ENCODE measurements around the gene KXD1.

The KXD1 gene

GRCh38 chr19:18601875-18602274 is 44.2 kb downstream of the KXD1 start:
- no peak for DNase-seq (ENCODE audit: low read depth)

GRCh38 chr19:18603255-18603957 is 45.7 kb downstream of the KXD1 start:
- DNase-seq (ENCODE audit: low read depth) = no peak

DNA sequence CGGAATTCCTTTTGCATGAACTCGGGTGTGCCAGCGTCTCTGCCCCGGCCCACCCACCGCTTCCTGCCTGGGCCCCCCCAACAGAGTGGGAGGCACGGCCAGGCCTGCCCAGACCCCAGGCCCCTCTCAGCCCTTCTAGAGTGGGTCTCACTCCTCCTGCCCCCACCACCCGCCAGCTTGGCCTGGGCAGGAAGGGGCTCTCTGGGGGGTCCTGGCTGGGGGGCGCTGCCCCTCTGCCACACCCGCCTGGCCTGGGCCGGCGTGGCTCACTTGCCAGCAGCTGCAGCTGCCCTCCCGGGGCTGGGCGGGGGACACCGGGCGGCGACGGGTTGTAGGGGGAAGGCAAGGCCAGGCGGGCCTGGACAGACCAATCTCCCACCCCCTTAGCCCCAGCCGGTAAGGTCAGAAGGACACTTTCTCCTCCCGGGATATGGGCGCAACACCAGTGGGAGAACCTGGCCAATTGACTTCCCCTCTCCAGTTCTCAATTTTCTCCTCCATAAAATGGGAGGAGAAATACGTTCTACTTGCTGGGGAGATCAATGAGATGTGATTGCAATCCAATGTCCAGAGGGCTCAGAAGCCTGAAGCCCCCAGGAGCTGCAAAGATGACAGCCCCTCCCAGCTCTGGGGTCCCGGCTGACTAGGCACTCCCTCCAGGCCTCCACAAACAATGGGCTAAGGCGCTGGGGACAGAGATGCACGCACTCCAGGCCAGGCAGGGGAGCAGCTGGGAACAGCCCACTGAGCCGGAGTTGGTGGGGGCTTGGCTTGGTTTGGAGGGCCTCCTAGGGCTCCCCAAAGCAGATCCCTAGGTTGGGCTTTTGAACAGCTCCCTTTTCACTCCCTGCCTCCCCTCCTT is 46.5 kb downstream of the KXD1 start:
- no peak for DNase-seq (ENCODE audit: low read depth)

- no peak for DNase-seq (ENCODE audit: low read depth)
These were observed 47.1 kb downstream of the KXD1 start for GRCh38 chr19:18604820-18605159.

- no peak for DNase-seq (ENCODE audit: low read depth)
These were observed 47.5 kb downstream of the KXD1 start for GRCh38 chr19:18605196-18605545.

GRCh38 chr19:18605546-18606280 is 48.0 kb downstream of the KXD1 start:
- no peak for DNase-seq (ENCODE audit: low read depth)

GRCh38 chr19:18606281-18607225 is 48.9 kb downstream of the KXD1 start, which contains the start of gene CRLF1:
TSS of gene CRLF1 (minus strand) at chr19:18606799. CDS start at chr19:18606656, 143 bp downstream.
- DNase-seq (ENCODE audit: low read depth) = no peak

DNA sequence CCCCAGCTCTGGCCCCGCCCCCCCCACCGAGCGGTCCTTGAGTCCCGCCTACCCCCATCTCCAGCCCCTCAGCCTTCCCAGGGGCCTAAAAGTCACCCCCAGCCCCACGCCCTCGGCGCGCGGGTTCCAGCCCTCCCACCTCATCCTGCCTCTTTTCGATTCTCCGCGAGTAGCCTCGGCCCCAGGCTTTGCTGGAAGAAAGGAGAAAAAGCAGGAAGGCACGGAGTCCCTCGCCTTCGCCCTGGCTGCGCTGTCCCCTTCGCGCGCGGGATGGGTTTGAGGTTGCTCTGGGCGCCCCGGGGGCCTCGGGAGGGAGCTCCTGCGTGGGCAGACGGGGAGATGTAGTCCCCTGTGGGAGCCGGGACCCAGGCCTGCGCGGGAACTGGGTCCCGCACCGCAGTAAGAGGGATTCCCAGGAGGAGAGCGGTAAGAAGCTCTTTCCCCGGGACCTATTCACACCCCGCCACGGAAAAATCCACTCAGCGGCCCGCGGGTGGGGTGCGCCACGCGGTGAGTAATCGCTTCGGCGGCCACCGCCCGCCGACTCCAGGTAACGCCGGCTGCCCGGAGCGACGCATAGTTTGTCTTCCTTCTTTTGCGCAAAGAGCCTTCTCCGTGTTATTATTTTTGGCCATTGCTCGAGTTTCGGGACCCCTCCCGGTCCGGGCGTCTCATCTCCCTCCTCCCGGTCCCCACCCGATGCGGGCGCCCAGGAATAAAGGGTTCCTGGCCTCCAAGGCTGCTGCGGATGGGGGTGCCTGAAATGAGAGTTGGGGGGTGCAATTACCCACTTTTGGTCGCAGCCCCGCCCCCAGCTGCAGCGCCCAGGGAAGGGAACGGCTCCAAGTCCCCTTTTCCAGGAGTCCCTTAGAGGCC is 49.8 kb downstream of the KXD1 start:
- no peak for DNase-seq (ENCODE audit: low read depth)

GRCh38 chr19:18608102-18608804 is 50.6 kb downstream of the KXD1 start:
- no peak for DNase-seq (ENCODE audit: low read depth)

GRCh38 chr19:18608805-18609716 is 51.4 kb downstream of the KXD1 start:
- DNase-seq (ENCODE audit: low read depth) = no peak

DNA sequence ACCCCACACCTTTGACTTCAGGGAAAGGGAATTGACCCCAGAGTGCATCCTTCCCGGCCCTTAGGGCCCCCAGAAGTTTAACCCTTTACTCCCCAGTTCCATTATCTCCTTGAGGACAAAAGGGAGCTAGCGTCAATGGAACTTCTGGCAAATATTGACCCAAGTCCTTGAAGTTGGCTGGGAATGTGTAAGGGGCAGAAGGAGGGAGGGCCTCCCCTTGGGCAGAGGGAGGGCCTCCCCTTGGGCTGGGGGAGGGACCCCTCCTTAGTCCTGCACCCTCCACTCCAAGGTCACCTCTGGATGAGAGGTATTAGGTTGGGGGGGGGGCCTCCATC is 52.0 kb downstream of the KXD1 start:
- no peak for DNase-seq (ENCODE audit: low read depth)

GRCh38 chr19:18610245-18610555 is 52.5 kb downstream of the KXD1 start:
- no peak for DNase-seq (ENCODE audit: low read depth)

- DNase-seq (ENCODE audit: low read depth) = no peak
These were observed 53.1 kb downstream of the KXD1 start for GRCh38 chr19:18610556-18611326.

- no peak for DNase-seq (ENCODE audit: low read depth)
These were observed 53.8 kb downstream of the KXD1 start for GRCh38 chr19:18611327-18612050.

DNA sequence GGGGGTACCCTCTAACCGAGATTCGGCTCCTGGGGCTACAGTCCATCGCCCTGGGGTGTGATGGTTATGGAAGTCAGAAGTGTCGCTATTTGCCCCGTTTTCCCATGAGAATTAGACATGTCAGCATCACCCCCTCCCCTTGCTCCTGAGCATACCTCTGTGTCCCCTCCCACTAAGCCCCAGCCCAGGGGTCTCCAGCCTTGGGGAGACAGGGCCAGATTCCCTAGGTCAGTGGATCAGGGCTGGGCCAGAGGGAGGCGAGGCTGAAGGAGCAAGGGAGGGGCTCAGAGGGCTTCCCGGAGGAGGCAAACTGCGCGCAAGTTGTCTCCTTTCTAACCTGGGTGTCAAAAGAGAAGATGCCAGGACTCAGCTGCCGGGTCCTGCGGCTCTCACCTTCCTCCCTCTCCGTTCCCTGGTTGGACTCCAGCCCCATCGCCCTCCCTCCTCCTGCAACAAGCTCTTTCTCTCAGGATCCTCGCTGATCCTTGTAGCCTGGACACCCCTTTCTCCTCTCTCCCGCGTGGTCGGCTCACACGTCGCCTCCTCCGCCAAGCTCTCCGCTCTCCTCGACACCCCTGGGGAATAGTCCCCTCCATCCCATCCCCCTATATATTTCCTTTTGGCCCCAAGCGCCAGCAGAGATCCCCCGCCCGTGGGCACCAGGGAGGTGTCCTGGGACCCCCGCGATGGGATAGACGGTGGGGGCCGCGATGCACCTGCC is 54.5 kb downstream of the KXD1 start:
- DNase-seq (ENCODE audit: low read depth) = no peak

GRCh38 chr19:18612772-18613588 is 55.3 kb downstream of the KXD1 start, which contains the start of gene TMEM59L:
TSS of gene TMEM59L (plus strand) at chr19:18612870. CDS start at chr19:18612959, 89 bp downstream.
- DNase-seq (ENCODE audit: low read depth) = peak; percentile 28
